HUES48 (cell line): ENCODE measurements around the gene PTPN22.
A peak's percentile ranks its signal among the peaks of the same experiment; 100 is the strongest.

Source experiments
- H3K27ac ChIP-seq: one replicate; pipeline ENCODE4 v1.7.0; 2013; ENCODE audit warnings: low read depth, low read length, inconsistent platforms
- H3K27me3 ChIP-seq: 2 replicates; pipeline ENCODE4 v1.6.1; 2013; ENCODE audit warnings: mild to moderate bottlenecking, low read length; ENCODE audit not compliant: control insufficient read depth, insufficient read depth
- H3K36me3 ChIP-seq: 2 replicates; pipeline ENCODE4 v1.6.1; 2013; ENCODE audit warnings: low read length; ENCODE audit not compliant: control insufficient read depth, insufficient read depth
- H3K4me1 ChIP-seq: 2 replicates; pipeline ENCODE4 v1.6.1; 2013; ENCODE audit warnings: mild to moderate bottlenecking, low read length; ENCODE audit not compliant: control insufficient read depth, insufficient read depth
- H3K4me3 ChIP-seq: 2 replicates; pipeline ENCODE4 v1.5.1; 2013; ENCODE audit warnings: mild to moderate bottlenecking, low read depth, low read length
- H3K9ac ChIP-seq: 2 replicates; pipeline ENCODE4 v1.6.1; 2013; ENCODE audit warnings: mild to moderate bottlenecking, low read depth, low read length, moderate library complexity
- H3K9me3 ChIP-seq: 2 replicates; pipeline ENCODE4 v1.6.1; 2013; ENCODE audit warnings: low read length; ENCODE audit not compliant: control insufficient read depth, insufficient read depth

Gene PTPN22

GRCh38 chr1:113846391-113847035 lies 25.0 kb downstream of the PTPN22 start:
- H3K27me3 ChIP-seq = no peaks in the 10 kb centered on the region
- H3K4me3 ChIP-seq = no peak overlapping the region
- H3K36me3 ChIP-seq = no peaks in the 10 kb centered on the region
- H3K27ac ChIP-seq = no peak overlapping the region
- no peaks in the 10 kb centered on the region for H3K9me3 ChIP-seq
- H3K4me1 ChIP-seq = no peaks in the 10 kb centered on the region
- no peak overlapping the region for H3K9ac ChIP-seq

- Histone ChIP-seq H3K9me3 (no peaks in the 10 kb centered on the region), H3K27me3 (no peaks in the 10 kb centered on the region), H3K4me1 (no peaks in the 10 kb centered on the region), H3K36me3 (no peaks in the 10 kb centered on the region), H3K27ac (no peak overlapping the region), H3K9ac (no peak overlapping the region), H3K4me3 (no peak overlapping the region)
These were observed 35.0 kb downstream of the PTPN22 start for GRCh38 chr1:113836534-113836933.

- Histone ChIP-seq H3K9me3 (no peaks in the 10 kb centered on the region), H3K9ac (no peak overlapping the region)
These were observed 35.7 kb downstream of the PTPN22 start for GRCh38 chr1:113835686-113836290.

GRCh38 chr1:113834716-113835115 lies 36.8 kb downstream of the PTPN22 start:
- Histone ChIP-seq H3K36me3 (no peaks in the 10 kb centered on the region), H3K27me3 (no peaks in the 10 kb centered on the region), H3K4me3 (no peak overlapping the region), H3K4me1 (no peaks in the 10 kb centered on the region), H3K9ac (no peak overlapping the region), H3K9me3 (no peaks in the 10 kb centered on the region), H3K27ac (no peak overlapping the region)

More at GRCh38 chr1:113835686-113836290, 35.7 kb downstream of the PTPN22 start:
- Histone ChIP-seq H3K4me3 (no peak overlapping the region), H3K4me1 (no peaks in the 10 kb centered on the region), H3K27ac (no peak overlapping the region), H3K27me3 (no peaks in the 10 kb centered on the region), H3K36me3 (no peaks in the 10 kb centered on the region)

- Histone ChIP-seq H3K4me3 (no peak overlapping the region), H3K27me3 (no peaks in the 10 kb centered on the region), H3K4me1 (no peaks in the 10 kb centered on the region), H3K9me3 (no peaks in the 10 kb centered on the region), H3K9ac (no peak overlapping the region), H3K36me3 (no peaks in the 10 kb centered on the region), H3K27ac (no peak overlapping the region)
These were observed 41.5 kb downstream of the PTPN22 start for GRCh38 chr1:113830039-113830438.

GRCh38 chr1:113821916-113822315 lies 49.6 kb downstream of the PTPN22 start:
- no peaks in the 10 kb centered on the region for H3K4me1 ChIP-seq
- no peak overlapping the region for H3K27ac ChIP-seq
- H3K9ac ChIP-seq = no peak overlapping the region
- no peak overlapping the region for H3K4me3 ChIP-seq
- H3K9me3 ChIP-seq = no peaks in the 10 kb centered on the region
- no peaks in the 10 kb centered on the region for H3K36me3 ChIP-seq
- H3K27me3 ChIP-seq = no peaks in the 10 kb centered on the region

GRCh38 chr1:113818578-113818977 lies 52.9 kb downstream of the PTPN22 start:
- no peaks in the 10 kb centered on the region for H3K27me3 ChIP-seq
- no peaks in the 10 kb centered on the region for H3K9me3 ChIP-seq
- no peak overlapping the region for H3K4me3 ChIP-seq
- H3K36me3 ChIP-seq = no peaks in the 10 kb centered on the region
- H3K4me1 ChIP-seq = no peaks in the 10 kb centered on the region
- no peak overlapping the region for H3K27ac ChIP-seq
- H3K9ac ChIP-seq = no peak overlapping the region

- Histone ChIP-seq H3K27me3 (no peaks in the 10 kb centered on the region), H3K4me1 (0 out of 2 replicates have a peak, but pooled peaks cover 6% of the 10 kb centered on the region), H3K4me3 (no peak overlapping the region), H3K9ac (no peak overlapping the region), H3K36me3 (no peaks in the 10 kb centered on the region), H3K9me3 (no peaks in the 10 kb centered on the region), H3K27ac (peak overlapping the region; percentile 94)
These were observed 58.3 kb downstream of the PTPN22 start for GRCh38 chr1:113813218-113813617.

GRCh38 chr1:113812661-113813135 lies 58.8 kb downstream of the PTPN22 start:
- Histone ChIP-seq H3K9ac (peak overlapping the region; percentile 78), H3K9me3 (no peaks in the 10 kb centered on the region), H3K4me3 (peak overlapping the region; percentile 97), H3K27ac (peak overlapping the region; percentile 94), H3K27me3 (no peaks in the 10 kb centered on the region), H3K4me1 (0 out of 2 replicates have a peak, but pooled peaks cover 6% of the 10 kb centered on the region), H3K36me3 (no peaks in the 10 kb centered on the region)

GRCh38 chr1:113811888-113812660 lies 59.4 kb downstream of the PTPN22 start, which contains the start of gene RSBN1:
TSS of gene RSBN1 (minus strand) at chr1:113812476. CDS start at chr1:113812412, 64 bp downstream.
- Histone ChIP-seq H3K9ac (peak within 1 kb of the TSS; percentile 78), H3K36me3 (no peaks in the 10 kb centered on the region), H3K27me3 (no peaks in the 10 kb centered on the region), H3K9me3 (no peaks in the 10 kb centered on the region), H3K4me1 (0 out of 2 replicates have a peak, but pooled peaks cover 6% of the 10 kb centered on the region), H3K4me3 (peak within 1 kb of the TSS; percentile 97), H3K27ac (peak within 1 kb of the TSS; percentile 94)
